Thyroid gland (tissue), 4 donors: ENCODE data around the gene TRIM29.

Experiments
- CTCF ChIP-seq, 6 experiments: fragments of 200-600 bp in 3 of 6; fragments of 450-650 bp in 3 of 6; sonication (generic) in 3 of 6; IDR thresholded peaks; one replicate each; pipeline ENCODE4 v1.5.1; 2016 to 2019; ENCODE audit warnings: antibody characterized with exemption in 6 of 6, mild to moderate bottlenecking in 2 of 6, inconsistent platforms in 1 of 6, moderate library complexity in 1 of 6
- POLR2A ChIP-seq, 2 donors: fragments of 450-650 bp; IDR thresholded peaks; one replicate each; pipeline ENCODE4 v1.6.1; 2017; ENCODE audit warnings: antibody characterized with exemption in 2 of 2, mild to moderate bottlenecking in 2 of 2, moderate library complexity in 1 of 2

- no peak for TF ChIP-seq CTCF (IDR thresholded peaks at IDR 0.05)
- TF ChIP-seq POLR2A (IDR thresholded peaks at IDR 0.05) = no peak
Observed at GRCh38 chr11:120169981-120170698, 32.2 kb upstream of the TRIM29 start.
